RPMI8226 (cell line): ENCODE results near the gene BAHCC1.

Experiments used
- DNase-seq: peaks from one replicate; pipeline ENCODE4 v3.0.0-alpha.2; 2015

BAHCC1 gene

GRCh38 chr17:81368161-81369022 is 26.9 kb upstream of the BAHCC1 start:
- DNase-seq = no peak

DNA sequence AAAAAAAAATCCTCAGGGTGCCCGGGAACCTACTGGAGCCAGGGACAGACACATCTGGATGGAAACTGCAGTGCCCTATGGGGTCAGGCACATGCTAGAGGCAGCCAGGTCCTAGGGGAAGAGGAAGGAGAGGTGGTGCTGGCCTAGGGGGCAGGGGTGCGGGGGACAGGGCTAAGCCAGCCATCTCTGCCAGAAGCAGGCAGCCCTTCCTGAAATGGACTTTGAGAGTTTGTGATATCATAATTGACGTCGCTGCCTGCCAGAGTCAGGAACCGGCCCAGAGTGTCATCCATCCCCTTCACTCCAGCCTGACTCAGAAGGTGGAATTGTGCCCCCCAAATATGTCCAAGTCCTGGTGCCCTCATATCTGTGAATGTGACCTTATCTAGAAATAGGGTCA is 25.0 kb upstream of the BAHCC1 start:
- no peak for DNase-seq

DNA sequence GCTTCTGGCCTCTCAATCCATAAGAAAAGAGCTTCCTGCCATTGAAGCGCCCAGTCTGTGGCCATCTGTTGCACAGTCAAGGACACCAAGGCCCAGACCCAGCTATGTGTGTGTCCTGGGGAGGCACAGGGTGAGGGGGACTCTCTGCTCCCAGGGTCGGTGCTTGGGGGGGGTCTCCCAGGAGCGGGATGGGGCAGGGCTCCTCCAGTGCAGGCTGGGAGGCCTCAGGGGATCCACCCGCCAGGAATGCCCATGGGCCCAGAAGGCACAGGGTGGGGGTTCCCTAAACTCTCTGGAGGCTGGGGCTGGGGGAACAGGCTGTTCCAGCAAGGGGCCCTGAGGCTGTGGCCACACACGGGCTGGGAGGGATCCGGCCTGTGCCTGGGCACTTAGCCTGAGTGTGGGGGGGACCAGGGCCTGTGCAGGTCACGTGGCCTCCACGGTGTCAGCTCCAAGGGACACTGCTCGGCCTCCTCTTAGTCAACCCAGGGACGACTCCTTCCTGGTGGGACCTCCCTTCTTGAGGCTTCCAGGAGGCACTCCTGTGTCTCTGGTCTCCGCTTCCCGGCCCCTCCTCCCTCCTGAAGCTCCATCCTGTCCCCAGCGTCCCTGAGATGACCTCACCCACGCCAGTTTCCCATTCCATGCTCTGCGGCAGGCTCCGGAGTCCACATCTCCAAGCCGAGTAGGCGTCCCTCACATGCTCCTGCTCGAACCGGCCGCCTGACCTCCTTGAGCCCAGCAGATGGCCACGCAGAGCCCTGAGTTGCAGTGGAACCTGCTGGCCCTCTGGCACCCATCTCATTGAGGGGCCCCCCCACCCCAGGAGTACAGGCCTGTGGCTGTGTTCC is 23.1 kb upstream of the BAHCC1 start:
- DNase-seq = no peak

GRCh38 chr17:81373536-81374160 is 21.6 kb upstream of the BAHCC1 start:
- no peak for DNase-seq

- no peak for DNase-seq
Observed at GRCh38 chr17:81374890-81375289, 20.4 kb upstream of the BAHCC1 start.

- DNase-seq = no peak
Observed at GRCh38 chr17:81376946-81377714, 18.1 kb upstream of the BAHCC1 start.

DNA sequence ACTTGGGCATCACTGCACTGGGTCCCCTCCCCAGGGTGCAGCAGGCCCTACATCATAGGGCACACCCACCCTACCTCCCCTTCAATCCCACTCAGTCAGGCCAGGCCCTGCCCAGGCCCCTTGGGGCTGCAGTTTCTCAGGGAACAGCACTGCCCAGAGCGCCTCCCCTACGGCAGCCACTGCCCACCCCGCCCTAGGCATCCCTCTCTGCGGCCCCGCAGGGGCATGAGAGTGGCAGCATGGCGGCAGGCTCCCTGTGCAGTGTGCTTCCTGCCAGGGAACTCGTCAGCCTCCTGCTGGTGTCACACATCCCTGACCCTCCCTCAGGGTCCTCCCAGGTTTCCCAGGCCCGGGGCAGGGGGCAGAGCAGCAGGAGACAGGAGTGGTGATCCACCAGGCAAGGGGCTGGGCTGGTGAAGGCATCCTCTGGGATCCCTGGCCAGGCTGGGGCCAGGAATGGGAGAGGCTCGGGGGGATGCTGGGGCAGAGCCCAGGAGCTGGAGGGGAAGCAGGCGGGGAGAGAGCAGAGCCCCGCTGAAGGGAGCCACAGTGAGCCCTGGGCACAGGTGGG is 16.2 kb upstream of the BAHCC1 start:
- no peak for DNase-seq

DNA sequence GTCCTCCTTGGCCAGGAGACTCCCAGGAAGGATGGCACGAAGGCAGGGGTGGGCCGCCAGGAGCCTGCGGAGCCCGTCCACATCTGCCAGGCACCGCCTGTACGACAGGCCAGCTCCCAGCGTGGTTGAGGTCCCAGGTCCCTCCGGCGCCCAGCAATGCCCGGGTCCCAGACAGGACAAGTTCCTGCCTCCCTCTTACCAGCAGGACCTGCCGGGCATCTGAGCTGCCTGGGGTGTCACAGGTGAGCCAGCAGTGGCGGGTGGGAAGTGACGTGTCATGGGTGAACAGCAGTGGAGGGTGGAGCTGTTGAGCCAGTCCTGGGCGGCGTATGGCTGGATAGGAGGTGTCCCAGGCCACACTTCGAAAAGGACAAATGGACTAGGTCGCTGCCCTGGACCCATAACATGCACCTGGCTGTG is 15.7 kb upstream of the BAHCC1 start:
- DNase-seq = peak; percentile 81

DNA sequence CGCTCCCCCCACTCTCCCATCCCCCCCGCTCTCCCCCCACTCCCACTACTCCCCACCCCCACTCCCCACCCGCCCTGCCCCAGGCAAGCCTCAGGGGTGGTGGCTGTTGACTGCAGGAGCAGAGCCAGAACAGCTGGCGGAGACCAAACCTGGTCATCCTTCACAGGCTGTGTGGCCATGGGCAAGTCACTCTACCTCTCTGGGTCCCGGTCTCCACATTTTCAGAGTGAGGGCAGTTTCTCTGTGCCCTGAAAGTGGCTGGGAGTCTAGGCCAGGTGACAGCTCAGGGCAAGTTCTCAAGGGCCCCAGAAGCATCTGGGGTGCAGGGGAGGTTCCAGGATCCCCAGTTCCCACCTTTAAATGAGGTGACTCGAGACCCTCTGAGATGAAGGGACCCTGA is 15.1 kb upstream of the BAHCC1 start:
- no peak for DNase-seq

- DNase-seq = no peak
Observed at GRCh38 chr17:81380666-81381518, 14.4 kb upstream of the BAHCC1 start.

- no peak for DNase-seq
Observed at GRCh38 chr17:81381632-81382577, 13.4 kb upstream of the BAHCC1 start.

- no peak for DNase-seq
Observed at GRCh38 chr17:81382851-81383250, 12.4 kb upstream of the BAHCC1 start.

- no peak for DNase-seq
Observed at GRCh38 chr17:81383504-81384421, 11.5 kb upstream of the BAHCC1 start.

GRCh38 chr17:81384929-81385319 is 10.3 kb upstream of the BAHCC1 start:
- DNase-seq = no peak

- DNase-seq = no peak
Observed at GRCh38 chr17:81385320-81386111, 9.7 kb upstream of the BAHCC1 start.

GRCh38 chr17:81386141-81386645 is 9.1 kb upstream of the BAHCC1 start:
- no peak for DNase-seq

DNA sequence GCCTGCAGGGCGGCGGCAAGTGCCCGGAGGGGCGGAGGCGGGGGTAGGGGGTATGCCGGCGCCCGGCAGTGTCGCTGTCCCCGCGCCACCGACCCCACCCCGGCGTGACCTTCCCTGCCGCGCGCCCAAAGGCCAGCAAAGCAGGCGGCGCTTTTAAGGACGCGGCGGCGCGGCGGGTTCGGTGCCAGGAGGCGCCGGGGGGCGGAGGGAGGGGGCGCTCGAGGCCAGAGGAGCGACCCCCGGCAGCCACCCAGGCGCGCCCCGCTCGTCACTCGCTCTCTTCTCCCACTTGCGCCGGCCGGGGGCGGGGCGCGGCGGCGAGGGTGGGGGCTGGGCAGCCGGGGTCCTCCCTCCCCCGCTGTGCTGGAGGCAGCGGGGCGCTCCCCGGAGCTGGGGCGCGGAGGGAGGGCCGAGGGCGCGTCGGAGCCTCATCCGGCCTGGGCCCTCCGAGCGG is 8.6 kb upstream of the BAHCC1 start:
- DNase-seq = no peak
